Memory B cell (primary cell): ENCODE results near the gene SLC39A11.

Experiments used
- ATAC-seq: fragments of 150-1000 bp; cut with Tn5 transposase; 2 replicates; pipeline ENCODE4 v1.10.0; 2021; ENCODE audit warnings: low read depth, mild to moderate bottlenecking, moderate library complexity
- DNase-seq, 2 donors: peaks; one replicate each; pipeline ENCODE4 v3.0.0; 2022; ENCODE audit warnings: low spot score in 2 of 2
- H3K27ac Mint-ChIP-seq: one replicate; pipeline ENCODE4 v1.8.0; 2022; ENCODE audit warnings: mild to moderate bottlenecking, moderate library complexity, mixed read lengths
- H3K27me3 Mint-ChIP-seq: one replicate; pipeline ENCODE4 v1.8.0; 2022; ENCODE audit warnings: mixed read lengths
- H3K36me3 Mint-ChIP-seq: one replicate; pipeline ENCODE4 v1.8.0; 2022; ENCODE audit warnings: mild to moderate bottlenecking, mixed read lengths
- H3K4me1 Mint-ChIP-seq: one replicate; pipeline ENCODE4 v1.8.0; 2022; ENCODE audit warnings: mixed read lengths
- H3K4me3 Mint-ChIP-seq: one replicate; pipeline ENCODE4 v1.8.0; 2022; ENCODE audit warnings: mild to moderate bottlenecking, moderate library complexity, mixed read lengths
- H3K9me3 Mint-ChIP-seq: one replicate; pipeline ENCODE4 v1.8.0; 2022; ENCODE audit warnings: mixed read lengths

Gene SLC39A11

GRCh38 chr17:72972263-72972951 lies 120.1 kb downstream of the SLC39A11 start:
- no peaks in the 10 kb centered on the region for H3K36me3 Mint-ChIP-seq
- H3K27ac Mint-ChIP-seq = no peak overlapping the region
- ATAC-seq = no peak
- no peak for DNase-seq
- no peak overlapping the region for H3K4me3 Mint-ChIP-seq
- peaks cover 22% of the 10 kb centered on the region for H3K4me1 Mint-ChIP-seq
- no peaks in the 10 kb centered on the region for H3K27me3 Mint-ChIP-seq
- H3K9me3 Mint-ChIP-seq = no peaks in the 10 kb centered on the region

- DNase-seq (no peak), ATAC-seq (no peak)
- Mint-ChIP-seq H3K9me3 (peaks cover 2% of the 10 kb centered on the region), H3K4me3 (peak overlapping the region; percentile 51), H3K27me3 (no peaks in the 10 kb centered on the region), H3K4me1 (peaks cover 16% of the 10 kb centered on the region), H3K27ac (peak overlapping the region; percentile 76), H3K36me3 (no peaks in the 10 kb centered on the region)
These were observed 121.1 kb downstream of the SLC39A11 start for GRCh38 chr17:72971226-72971880.

DNA sequence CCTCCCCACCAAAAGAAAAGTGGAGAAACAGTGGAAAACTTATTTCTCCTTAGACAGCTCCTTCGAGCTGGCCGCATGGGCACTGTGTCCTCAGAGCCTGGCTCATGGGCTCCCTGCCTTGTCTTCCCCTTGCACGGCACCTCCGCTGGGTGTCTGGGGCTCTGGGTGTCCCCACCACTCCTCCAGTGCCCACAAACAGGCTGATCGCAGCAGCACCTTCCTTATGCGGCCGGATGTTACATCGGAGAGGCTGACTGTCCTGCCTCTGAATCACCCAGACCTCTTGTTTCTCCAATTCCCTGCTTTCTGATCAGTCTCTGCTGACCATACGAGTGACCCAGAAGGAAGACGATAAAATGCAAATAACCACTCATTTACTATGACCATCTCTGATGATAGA lies 121.7 kb downstream of the SLC39A11 start:
- no peak for DNase-seq
- ATAC-seq = no peak
- Mint-ChIP-seq H3K27me3 (no peaks in the 10 kb centered on the region), H3K36me3 (no peaks in the 10 kb centered on the region), H3K4me3 (peak overlapping the region; percentile 51), H3K27ac (peak overlapping the region; percentile 76), H3K9me3 (peaks cover 2% of the 10 kb centered on the region), H3K4me1 (peaks cover 16% of the 10 kb centered on the region)

GRCh38 chr17:72970246-72970645 lies 122.2 kb downstream of the SLC39A11 start:
- Mint-ChIP-seq H3K4me1 (peaks cover 16% of the 10 kb centered on the region), H3K36me3 (no peaks in the 10 kb centered on the region), H3K4me3 (no peak overlapping the region), H3K27ac (no peak overlapping the region), H3K9me3 (peaks cover 2% of the 10 kb centered on the region), H3K27me3 (no peaks in the 10 kb centered on the region)
- ATAC-seq (no peak), DNase-seq (no peak)

- Mint-ChIP-seq H3K4me1 (peaks cover 16% of the 10 kb centered on the region), H3K27me3 (no peaks in the 10 kb centered on the region), H3K27ac (peak overlapping the region; percentile 1), H3K4me3 (no peak overlapping the region), H3K9me3 (peaks cover 2% of the 10 kb centered on the region), H3K36me3 (no peaks in the 10 kb centered on the region)
- DNase-seq (no peak), ATAC-seq (no peak)
These were observed 123.1 kb downstream of the SLC39A11 start for GRCh38 chr17:72969293-72969906.

DNA sequence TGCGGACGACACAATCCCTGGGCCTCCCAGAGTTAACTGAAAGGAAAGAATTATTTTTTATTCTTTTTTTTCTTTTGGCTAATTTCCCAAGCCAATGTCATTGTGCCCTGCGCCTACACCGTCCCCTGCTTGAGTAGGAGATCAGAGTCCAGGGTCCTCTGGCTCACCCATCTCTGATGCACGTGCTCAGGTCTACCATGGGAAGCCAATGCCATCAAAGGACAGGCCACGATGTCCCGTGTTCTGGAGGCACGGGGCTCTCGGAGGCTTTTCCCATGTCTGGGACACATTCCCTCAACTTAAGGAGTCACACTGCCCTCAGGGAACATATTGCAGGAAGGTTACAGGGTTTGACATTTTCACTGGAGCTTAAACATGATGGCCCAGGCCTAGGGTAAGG lies 123.7 kb downstream of the SLC39A11 start:
- Mint-ChIP-seq H3K27ac (peak overlapping the region; percentile 1), H3K9me3 (peaks cover 2% of the 10 kb centered on the region), H3K36me3 (no peaks in the 10 kb centered on the region), H3K4me3 (no peak overlapping the region), H3K27me3 (no peaks in the 10 kb centered on the region), H3K4me1 (peaks cover 16% of the 10 kb centered on the region)
- no peak for ATAC-seq
- DNase-seq = no peak

GRCh38 chr17:72967977-72968585 lies 124.4 kb downstream of the SLC39A11 start:
- Mint-ChIP-seq H3K36me3 (peaks cover 1% of the 10 kb centered on the region), H3K4me1 (peaks cover 14% of the 10 kb centered on the region), H3K4me3 (no peak overlapping the region), H3K27ac (peak overlapping the region; percentile 1), H3K9me3 (peaks cover 2% of the 10 kb centered on the region), H3K27me3 (no peaks in the 10 kb centered on the region)
- no peak for DNase-seq
- ATAC-seq = no peak

DNA sequence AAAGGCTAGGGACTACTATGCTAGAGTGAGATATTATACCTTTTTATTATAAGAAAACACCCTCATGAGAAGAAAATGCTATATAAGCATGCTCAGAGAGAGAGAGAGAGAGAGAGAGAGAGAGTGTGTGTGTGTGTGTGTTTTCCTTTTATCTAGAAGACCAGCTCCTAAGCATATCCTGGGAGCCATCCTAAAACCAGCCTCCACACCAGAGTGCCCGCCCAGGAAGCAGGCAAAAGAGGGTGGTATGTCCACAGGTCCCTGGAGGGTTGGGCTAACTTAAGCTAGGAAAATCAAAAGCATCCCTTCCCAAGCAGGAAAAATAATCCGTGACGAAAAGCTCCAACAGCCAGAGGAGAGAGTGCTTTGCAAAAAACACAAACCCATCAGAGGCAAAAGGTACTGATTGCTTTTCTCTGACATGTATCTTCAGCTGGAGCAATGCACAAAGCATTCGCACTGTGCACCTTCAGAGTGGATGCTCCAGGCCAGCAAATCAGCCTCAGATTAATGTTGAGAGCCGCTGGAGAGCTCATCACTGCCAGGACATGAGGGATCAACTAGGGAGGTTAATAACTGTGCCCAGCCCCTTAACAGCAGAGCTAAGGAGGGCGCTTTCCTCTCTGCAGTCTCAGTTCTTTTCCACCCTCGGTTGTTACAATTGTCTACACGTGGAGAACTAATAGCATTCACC lies 125.1 kb downstream of the SLC39A11 start:
- ATAC-seq = no peak
- Mint-ChIP-seq H3K36me3 (peaks cover 3% of the 10 kb centered on the region), H3K27ac (no peak overlapping the region), H3K4me1 (peaks cover 15% of the 10 kb centered on the region), H3K4me3 (no peak overlapping the region), H3K27me3 (no peaks in the 10 kb centered on the region), H3K9me3 (peaks cover 2% of the 10 kb centered on the region)
- no peak for DNase-seq

DNA sequence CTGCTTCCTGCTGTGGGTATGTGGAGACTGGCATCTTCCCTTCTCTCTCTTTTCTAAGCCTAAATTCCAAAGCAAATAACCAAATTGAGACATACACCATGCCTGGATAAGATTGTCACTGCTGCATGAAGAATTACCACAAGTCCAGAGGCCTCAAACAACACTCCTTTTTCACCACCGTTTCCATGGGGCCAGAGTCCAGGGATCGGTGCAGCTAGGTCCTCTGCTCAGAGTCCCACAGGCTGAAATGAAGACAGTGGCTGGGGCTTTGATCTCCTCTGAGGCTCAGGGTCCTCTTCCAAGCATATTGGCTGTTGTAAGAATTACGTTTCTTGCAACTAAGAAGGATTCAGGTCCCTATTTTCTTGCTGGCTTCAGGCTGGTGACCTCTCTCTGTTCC lies 130.4 kb downstream of the SLC39A11 start:
- DNase-seq (no peak), ATAC-seq (no peak)
- Mint-ChIP-seq H3K4me1 (peaks cover 7% of the 10 kb centered on the region), H3K4me3 (no peak overlapping the region), H3K36me3 (peaks cover 7% of the 10 kb centered on the region), H3K27ac (no peak overlapping the region), H3K27me3 (no peaks in the 10 kb centered on the region), H3K9me3 (peaks cover 1% of the 10 kb centered on the region)

DNA sequence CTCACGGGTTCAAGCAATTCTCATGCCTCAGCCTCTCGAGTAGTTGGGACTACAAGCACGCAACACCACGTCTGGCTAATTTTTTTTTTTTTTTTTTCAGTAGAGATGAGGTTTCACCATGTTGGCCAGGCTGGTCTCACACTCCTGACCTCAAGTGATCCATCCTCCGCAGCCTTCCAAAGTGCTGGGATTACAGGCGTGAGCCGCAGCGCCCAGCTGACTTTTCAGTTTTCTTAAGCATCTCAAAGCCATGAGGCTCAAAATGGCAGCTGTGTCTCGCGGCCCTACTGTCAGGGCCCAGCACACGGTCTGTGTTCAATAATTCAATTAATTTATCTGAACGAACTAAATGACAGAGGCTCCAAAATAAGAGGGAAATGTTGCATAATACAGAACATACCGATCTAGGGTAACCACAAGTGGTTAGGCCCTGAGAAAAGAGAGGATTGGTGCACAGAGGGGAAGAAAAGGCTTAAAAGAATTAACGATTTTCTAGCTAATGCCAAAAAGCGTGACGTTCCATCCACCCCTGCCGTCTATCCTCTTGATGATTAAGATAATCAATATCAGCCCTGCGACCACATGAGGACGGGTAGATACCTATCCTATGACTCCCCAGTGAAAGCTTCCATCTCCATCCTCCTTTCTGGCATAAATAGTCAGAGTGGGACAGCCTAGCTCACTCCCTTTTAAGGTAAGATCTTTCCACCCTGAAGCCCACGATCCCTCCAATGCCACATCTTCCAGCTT lies 136.9 kb downstream of the SLC39A11 start:
- H3K4me3 Mint-ChIP-seq = no peak overlapping the region
- no peaks in the 10 kb centered on the region for H3K27me3 Mint-ChIP-seq
- H3K27ac Mint-ChIP-seq = no peak overlapping the region
- no peak for DNase-seq
- H3K9me3 Mint-ChIP-seq = no peaks in the 10 kb centered on the region
- H3K4me1 Mint-ChIP-seq = peaks cover 8% of the 10 kb centered on the region
- H3K36me3 Mint-ChIP-seq = peaks cover 6% of the 10 kb centered on the region
- no peak for ATAC-seq

DNA sequence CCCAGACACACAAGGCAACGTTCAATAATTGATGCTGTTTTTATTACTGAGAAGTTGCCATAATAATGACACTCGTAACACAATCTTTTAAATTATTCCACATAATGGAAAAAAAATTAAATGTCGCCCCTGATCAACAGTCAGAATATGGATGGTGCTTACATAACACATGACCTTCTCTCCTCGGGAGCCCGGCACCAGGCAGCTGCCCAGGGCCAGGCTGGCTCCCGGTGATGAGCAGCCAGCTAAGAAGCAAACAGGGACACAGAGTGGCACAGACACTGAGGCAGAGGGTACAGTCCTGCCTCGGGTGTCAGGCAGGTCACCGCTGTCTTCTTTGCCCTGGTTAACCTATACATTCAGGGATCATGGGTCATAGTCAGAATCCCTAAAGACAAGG lies 137.9 kb downstream of the SLC39A11 start:
- peaks cover 8% of the 10 kb centered on the region for H3K4me1 Mint-ChIP-seq
- DNase-seq (no peak), ATAC-seq (no peak)
- H3K4me3 Mint-ChIP-seq = no peak overlapping the region
- no peaks in the 10 kb centered on the region for H3K9me3 Mint-ChIP-seq
- H3K36me3 Mint-ChIP-seq = peaks cover 6% of the 10 kb centered on the region
- no peak overlapping the region for H3K27ac Mint-ChIP-seq
- H3K27me3 Mint-ChIP-seq = no peaks in the 10 kb centered on the region

DNA sequence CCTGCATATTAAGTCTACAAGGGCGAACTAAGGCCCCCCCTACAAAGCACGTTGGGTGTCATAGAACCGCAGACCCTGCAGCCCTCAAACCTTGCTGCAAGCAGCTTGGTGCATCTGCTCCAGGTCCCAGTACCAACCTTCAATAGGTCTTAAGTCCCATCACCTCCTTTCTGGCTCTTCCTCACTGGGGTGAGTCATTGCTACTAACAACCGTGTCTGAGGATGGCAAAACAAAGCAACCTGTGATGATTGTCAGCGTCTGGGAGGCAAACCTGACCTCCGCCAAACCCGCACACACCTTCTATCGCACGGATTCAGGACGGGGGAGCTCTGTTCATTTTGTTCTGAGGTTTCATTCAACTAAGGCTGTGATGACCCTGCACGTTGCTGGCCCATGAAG lies 138.9 kb downstream of the SLC39A11 start:
- H3K27me3 Mint-ChIP-seq = no peaks in the 10 kb centered on the region
- ATAC-seq = no peak
- no peak overlapping the region for H3K4me3 Mint-ChIP-seq
- H3K4me1 Mint-ChIP-seq = peaks cover 4% of the 10 kb centered on the region
- no peak for DNase-seq
- peaks cover 6% of the 10 kb centered on the region for H3K36me3 Mint-ChIP-seq
- H3K9me3 Mint-ChIP-seq = no peaks in the 10 kb centered on the region
- no peak overlapping the region for H3K27ac Mint-ChIP-seq

GRCh38 chr17:72952641-72953315 lies 139.7 kb downstream of the SLC39A11 start:
- Mint-ChIP-seq H3K36me3 (peaks cover 9% of the 10 kb centered on the region), H3K9me3 (no peaks in the 10 kb centered on the region), H3K4me3 (no peak overlapping the region), H3K27ac (no peak overlapping the region), H3K4me1 (peaks cover 10% of the 10 kb centered on the region), H3K27me3 (no peaks in the 10 kb centered on the region)
- ATAC-seq = no peak
- DNase-seq = no peak
